GM12878 (cell line): ENCODE results near the gene CC2D2B. TPM values are rescaled to one million over a fixed set of nuclear protein-coding genes. Genes with fewer than 3 reads are reported as not detected.

Experiments
- ATAC-seq: fragments of 200-7000 bp; cut with Tn5 transposase; 3 replicates; pipeline ENCODE4 v1.9.1; 2020; ENCODE audit warnings: mild to moderate bottlenecking, moderate library complexity
- BruUV-seq: library from RNA; stranded (reverse); fragments of 400-500 nt; replicated peaks from 2 replicates; lab custom pipeline; 2021; lab: Mats Ljungman, UMichigan
- CTCF ChIA-PET: fragments of 300-600 bp; sonication (Branson Sonifier 250); formaldehyde crosslinking; extraction: SDS; loops from one replicate; lab custom pipeline; 2021; ENCODE audit warnings: inconsistent platforms; lab: Yijun Ruan, JAX
- POLR2A ChIA-PET: fragments of 350-600 bp; formaldehyde crosslinking; extraction: SDS; loops from one replicate; lab custom pipeline; 2021; ENCODE audit warnings: inconsistent platforms; lab: Charles Lee
- RAD21 ChIA-PET: fragments of 300-600 bp; sonication (Branson Sonifier 250); formaldehyde crosslinking; loops from one replicate; lab custom pipeline; 2023; ENCODE audit warnings: antibody characterized with exemption; ENCODE audit not compliant: unreplicated experiment; lab: Charles Lee
- SMC1A ChIA-PET: fragments of 300-600 bp; sonication (Branson Sonifier 250); formaldehyde crosslinking; loops from one replicate; lab custom pipeline; 2023; ENCODE audit not compliant: unreplicated experiment, uncharacterized antibody; lab: Charles Lee
- DNase-seq: peaks from one replicate; pipeline ENCODE4 v3.0.0-alpha.2; 2011; ENCODE audit warnings: low read depth, low spot score
- FAIRE-seq: peaks from 3 replicates; lab custom pipeline; 2011; peaks lifted over from hg19 to GRCh38; lab: Jason Lieb, UNC
- H2AFZ ChIP-seq: 2 replicates; pipeline ENCODE4 v1.6.0; 2011; ENCODE audit warnings: low read depth, low read length, control low read depth; ENCODE audit not compliant: control insufficient read depth
- H3K27ac ChIP-seq: 2 replicates; pipeline ENCODE4 v1.5.1; 2011; ENCODE audit warnings: control low read depth; ENCODE audit not compliant: control insufficient read depth, insufficient read depth
- H3K27me3 ChIP-seq, 2 experiments: replicated peaks in 1 of 2; 2 replicates each; pipeline versions ENCODE4 v1.6.0 to v1.6.1; 2011; ENCODE audit warnings: low read length in 1 of 2; ENCODE audit not compliant: control insufficient read depth in 2 of 2, insufficient read depth in 2 of 2
- H3K36me3 ChIP-seq, 2 experiments: 2 replicates each; pipeline ENCODE4 v1.5.1; 2011; ENCODE audit warnings: low read length in 1 of 2; ENCODE audit not compliant: control insufficient read depth in 2 of 2, insufficient read depth in 2 of 2
- H3K4me1 ChIP-seq: 2 replicates; pipeline ENCODE4 v1.6.1; 2011; ENCODE audit warnings: mild to moderate bottlenecking, low read length, moderate library complexity, mixed read lengths; ENCODE audit not compliant: control insufficient read depth, insufficient read depth
- H3K4me2 ChIP-seq: 2 replicates; pipeline ENCODE4 v1.6.0; 2011; ENCODE audit warnings: control low read depth; ENCODE audit not compliant: control insufficient read depth, insufficient read depth
- H3K4me3 ChIP-seq: fragments of 200-600 bp; sonication (generic); 2 replicates; pipeline ENCODE4 v1.5.1; 2016
- H3K79me2 ChIP-seq: 2 replicates; pipeline ENCODE4 v1.6.0; 2011; ENCODE audit warnings: low read length; ENCODE audit not compliant: control insufficient read depth, insufficient read depth
- H3K9ac ChIP-seq: 2 replicates; pipeline ENCODE4 v1.8.0; 2011; ENCODE audit warnings: low read length, control low read depth, mixed read lengths; ENCODE audit not compliant: control insufficient read depth, insufficient read depth
- H3K9me3 ChIP-seq: replicated peaks from 3 replicates; pipeline ENCODE4 v1.5.1; 2011; ENCODE audit warnings: mild to moderate bottlenecking, low read length; ENCODE audit not compliant: control insufficient read depth, insufficient read depth
- H4K20me1 ChIP-seq: 2 replicates; pipeline ENCODE4 v1.6.0; 2011; ENCODE audit not compliant: control insufficient read depth, insufficient read depth
- BHLHE40 ChIP-seq, 2 experiments: fragments of 450-650 bp in 1 of 2; IDR thresholded peaks; 2 replicates each; pipeline ENCODE4 v1.6.1; 2011 to 2017; ENCODE audit warnings: low read depth in 2 of 2, borderline replicate concordance in 1 of 2, improper control_type of control experiment in 1 of 2, low read length in 1 of 2, mild to moderate bottlenecking in 1 of 2
- ELK1 ChIP-seq: IDR thresholded peaks from 2 replicates; pipeline ENCODE4 v1.6.1; 2012; ENCODE audit warnings: low read depth, low read length, improper control_type of control experiment
- FOXM1 ChIP-seq: IDR thresholded peaks from 2 replicates; pipeline ENCODE4 v1.6.1; 2012; ENCODE audit warnings: low read depth, mild to moderate bottlenecking, inconsistent platforms, low read length, moderate library complexity
- HDAC6 ChIP-seq: fragments of 200-600 bp; sonication (generic); IDR thresholded peaks from one replicate; pipeline ENCODE4 v1.8.0; 2017; ENCODE audit warnings: antibody characterized with exemption; ENCODE audit not compliant: unreplicated experiment
- IRF3 ChIP-seq: fragments of 450-650 bp; IDR thresholded peaks from 2 replicates; pipeline ENCODE4 v1.6.1; 2014; ENCODE audit warnings: mild to moderate bottlenecking
- MYB ChIP-seq: fragments of 150-350 bp; IDR thresholded peaks from 2 replicates; pipeline ENCODE4 v1.6.1; 2014; ENCODE audit warnings: mild to moderate bottlenecking, low read depth, low read length, borderline replicate concordance
- PAX5 ChIP-seq: IDR thresholded peaks from 2 replicates; pipeline ENCODE4 v1.6.1; 2011; ENCODE audit warnings: low read depth, low read length, borderline replicate concordance
- POLR2A ChIP-seq: IDR thresholded peaks from 2 replicates; pipeline ENCODE4 v1.6.1; 2011; ENCODE audit warnings: low read depth, mild to moderate bottlenecking, low read length
- RBBP5 ChIP-seq: fragments of 200-600 bp; sonication (generic); conservative IDR thresholded peaks from 2 replicates; pipeline ENCODE4 v1.6.1; 2016
- RCOR1 ChIP-seq: conservative IDR thresholded peaks from 2 replicates; pipeline ENCODE4 v1.6.1; 2012; ENCODE audit warnings: low read depth, low read length, improper control_type of control experiment
- SMAD1 ChIP-seq: fragments of 450-650 bp; IDR thresholded peaks from 2 replicates; pipeline ENCODE4 v1.6.1; 2018; ENCODE audit warnings: mild to moderate bottlenecking, low read depth; ENCODE audit not compliant: partially characterized antibody
- SMC3 ChIP-seq: IDR thresholded peaks from 2 replicates; pipeline ENCODE4 v1.6.1; 2011; ENCODE audit warnings: low read length, improper control_type of control experiment, borderline replicate concordance
- WRNIP1 ChIP-seq: IDR thresholded peaks from 2 replicates; pipeline ENCODE4 v1.6.1; 2011; ENCODE audit warnings: low read depth, low read length, improper control_type of control experiment, borderline replicate concordance
- WGBS: methylation state at CpG from one replicate; pipeline ENCODE4 v1.1.6; 2016; ENCODE audit warnings: low lambda C conversion rate; ENCODE audit not compliant: insufficient replicate concordance, insufficient coverage; ENCODE audit errors: missing lambda C conversion rate; 5-methylcytosine and 5-hydroxymethylcytosine counted together
- in situ Hi-C: fragments of 300-500 bp; cut with MboI; formaldehyde crosslinking; loops from 9 replicates; pipeline ENCODE4 v1.14.3; 2018; ENCODE audit warnings: mixed read lengths
- intact Hi-C: fragments of 100-400 bp; cut with micrococcal nuclease; formaldehyde crosslinking; loops from one replicate; pipeline ENCODE4 v1.14.2; 2022; ENCODE audit not compliant: unreplicated experiment
- polyA plus RNA-seq, 11 experiments: library from polyadenylated mRNA; depleted of rRNA in 4 of 11; unstranded in 6 of 11; stranded (reverse) in 5 of 11; fragments of >200 nt; fragmentation: Nextera tagmentation in 4 of 11; fragmentation: Illumina TruSeq in 1 of 11; extraction: Ambion mirVana in 4 of 11; extraction: Trizol in 1 of 11; gene quantifications; 1 replicate in 1 of 11; 2 replicates in 10 of 11; pipeline versions ENCODE4 v1.2.1 to v1.2.3, GENCODE V29; 2011 to 2016; ENCODE audit warnings: inconsistent platforms in 2 of 11, missing spikeins in 2 of 11, low read depth in 1 of 11
- total RNA-seq, 4 experiments: library from RNA; depleted of rRNA in 3 of 4; stranded (reverse); fragments of >200 nt in 3 of 4; fragmentation: Illumina TruSeq in 1 of 4; extraction: Trizol in 1 of 4; gene quantifications; 2 replicates each; pipeline versions ENCODE4 v1.2.1 to v1.2.3, GENCODE V29; 2013 to 2021

CC2D2B gene
- total and polyA plus RNA-seq, 10 of the 15 experiments (the other 5 are each of a cell fraction or from before 2014, with no cell fraction given): 0.42 to 2.8 (median 0.78) TPM

GRCh38 chr10:96046546-96046945 is 138.8 kb downstream of the CC2D2B start:
- intact Hi-C loops: loop anchor here (2.0 to 10.0 kb wide), 3 partner anchors 42 to 248 kb away; partner anchors contain the start of gene ZNF518A
- Histone ChIP-seq H3K27ac (no peak overlapping the region), H4K20me1 (no peaks in the 10 kb centered on the region), H3K36me3 (peaks cover 0 to 2% of the 10 kb centered on the region in 2 experiments; a peak in 2 of 4 replicates), H3K27me3 (no peaks in the 10 kb centered on the region), H3K4me2 (peak overlapping the region; percentile 72), H3K4me3 (0 out of 2 replicates have a peak overlapping the region, but pooled peaks have one; percentile 1), H3K9me3 (no peaks in the 10 kb centered on the region), H3K79me2 (peaks cover 55% of the 10 kb centered on the region), H2AFZ (no peak overlapping the region), H3K4me1 (peaks cover 11% of the 10 kb centered on the region), H3K9ac (no peak overlapping the region)
- FAIRE-seq (no peak), DNase-seq (no peak), ATAC-seq (no peak)
- in situ Hi-C loops: no loop called here
- no TSS peak for BruUV-seq
- POLR2A ChIA-PET: no interaction called here
- CTCF ChIA-PET: interaction anchor here (0.5 to 1.9 kb wide), 19 partner anchors 9 to 291 kb away, joined by 3 to 11 read pairs (median 4); partner anchors contain the start of gene ZNF518A
- RAD21 ChIA-PET: interaction anchor here (0.8 to 1.5 kb wide), 8 partner anchors 9 to 246 kb away, joined by 3 to 6 read pairs (median 3); no protein-coding TSS in a partner anchor
- TF ChIP-seq SMAD1 (no peak), ELK1 (no peak), RBBP5 (no peak), BHLHE40 (IDR thresholded peaks at IDR 0.05; ENCODE audit: borderline replicate concordance in 1 of 2, low read depth in 2 of 2, low read length in 1 of 2) (no peak), PAX5 (no peak), WRNIP1 (no peak), FOXM1 (no peak), RCOR1 (no peak), HDAC6 (no peak), SMC3 (no peak), POLR2A (no peak), MYB (no peak), IRF3 (no peak)
- WGBS: 95% methylated on average over 1 of the region's 1 CpG
- SMC1A ChIA-PET: interaction anchor here (0.8 to 2.6 kb wide), 11 partner anchors 10 to 247 kb away, joined by 3 to 7 read pairs (median 4); partner anchors contain the start of gene ZNF518A
